ENCODE results near the gene ACTL9.

ACTL9 gene

GRCh38 chr19:8684001-8684902 is 14.3 kb downstream of the ACTL9 start:
- DNase-seq = no peak

DNA sequence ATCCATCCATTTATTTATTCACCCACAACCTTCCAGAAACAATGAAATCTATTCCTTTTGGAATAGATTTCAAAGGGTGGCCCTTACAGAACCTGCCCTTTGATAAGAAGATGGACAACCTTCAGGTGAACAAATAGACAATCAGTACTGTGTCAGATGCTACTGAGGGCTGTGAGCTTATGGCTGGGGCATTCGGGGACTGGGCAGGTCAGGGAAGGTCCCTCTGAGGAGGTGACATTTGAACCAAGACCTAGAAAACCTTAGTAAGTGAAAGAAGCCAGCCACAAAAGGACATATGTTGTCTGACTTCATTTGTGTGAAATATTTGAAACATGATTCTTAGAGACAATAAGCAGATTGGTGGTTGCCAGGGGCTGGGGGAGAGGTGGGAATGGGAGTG is 15.7 kb downstream of the ACTL9 start:
- DNase-seq = no peak

DNA sequence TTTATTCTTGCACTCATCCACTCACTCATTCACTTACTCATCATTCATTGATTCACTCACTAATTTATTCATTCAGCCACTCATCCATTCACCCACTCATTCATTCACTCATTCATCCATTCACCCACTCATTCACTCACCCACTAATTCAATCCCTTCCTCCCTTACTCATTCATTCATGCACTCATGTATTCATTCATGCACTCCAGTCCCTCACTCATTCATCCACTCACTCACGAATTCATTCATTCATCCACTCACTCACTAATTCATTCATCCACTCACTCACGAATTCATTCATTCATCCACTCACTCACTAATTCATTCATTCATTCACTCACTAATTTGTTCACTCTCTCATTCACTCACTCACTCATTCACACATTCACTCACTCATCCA is 16.1 kb downstream of the ACTL9 start:
- DNase-seq = no peak

DNA sequence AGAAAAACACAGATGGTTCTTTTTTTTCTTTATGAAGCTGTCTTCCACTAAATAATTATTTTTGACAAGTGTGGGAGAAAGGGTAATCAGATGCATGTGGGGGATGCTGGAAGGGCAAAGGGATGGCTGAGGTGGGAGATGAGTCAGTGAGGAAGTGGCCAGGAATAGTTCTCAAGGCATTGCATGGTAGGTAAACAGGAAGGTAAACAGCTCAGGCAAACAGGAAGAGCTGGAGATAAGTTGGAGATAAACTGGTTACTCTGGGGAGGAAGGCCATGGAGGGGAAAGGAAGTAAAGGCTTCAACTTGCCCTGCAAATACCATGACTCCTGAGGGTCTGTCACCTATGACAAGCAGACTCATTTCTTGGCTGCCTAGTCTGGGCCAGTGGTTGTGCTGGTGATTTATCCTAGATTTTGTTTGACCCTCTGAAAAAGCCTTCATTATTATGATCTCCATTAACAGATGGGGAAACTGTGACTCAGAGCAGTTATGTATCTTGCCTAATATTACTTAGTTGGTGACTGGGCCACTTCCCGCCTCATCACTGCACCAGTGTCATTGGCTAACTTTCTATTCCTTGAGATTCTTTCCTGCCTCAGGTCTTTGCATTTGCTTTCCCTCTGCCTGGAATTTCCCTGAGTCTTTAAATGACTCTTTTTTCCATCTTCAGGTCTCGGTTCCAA is 17.1 kb downstream of the ACTL9 start:
- DNase-seq = no peak

GRCh38 chr19:8680676-8681344 is 17.8 kb downstream of the ACTL9 start:
- DNase-seq = no peak

DNA sequence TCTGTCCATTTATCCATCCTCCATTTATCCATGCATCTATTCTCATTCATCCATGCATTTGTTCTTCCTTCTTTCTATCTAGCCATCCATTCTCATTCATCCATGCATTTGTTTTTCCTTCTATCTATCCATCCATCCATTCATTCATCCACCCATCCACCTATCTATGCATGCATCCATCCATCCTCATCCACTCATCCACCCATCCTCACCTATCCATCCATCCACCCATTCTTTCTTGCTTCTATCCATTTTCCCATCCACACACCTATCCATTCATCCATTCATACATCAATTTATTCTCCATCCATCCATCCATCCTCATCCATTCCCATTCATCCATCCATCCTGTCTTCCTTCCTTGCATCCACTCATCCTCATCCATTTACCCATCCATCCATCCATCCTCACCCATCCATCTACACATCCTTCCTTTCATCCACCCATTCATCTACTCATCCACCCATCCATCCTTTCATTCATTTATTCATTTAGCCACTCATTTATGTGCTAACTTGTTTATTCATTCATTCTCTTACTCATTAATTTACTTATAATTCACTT is 20.3 kb downstream of the ACTL9 start:
- DNase-seq = no peak

GRCh38 chr19:8675066-8675465 is 23.5 kb downstream of the ACTL9 start:
- no peak for DNase-seq

GRCh38 chr19:8673276-8673891 is 25.2 kb downstream of the ACTL9 start:
- no peak for DNase-seq

GRCh38 chr19:8666814-8667405 is 31.7 kb downstream of the ACTL9 start:
- no peak for DNase-seq

GRCh38 chr19:8665468-8666213 is 33.0 kb downstream of the ACTL9 start:
- DNase-seq = no peak

GRCh38 chr19:8664671-8665057 is 33.9 kb downstream of the ACTL9 start:
- no peak for DNase-seq

DNA sequence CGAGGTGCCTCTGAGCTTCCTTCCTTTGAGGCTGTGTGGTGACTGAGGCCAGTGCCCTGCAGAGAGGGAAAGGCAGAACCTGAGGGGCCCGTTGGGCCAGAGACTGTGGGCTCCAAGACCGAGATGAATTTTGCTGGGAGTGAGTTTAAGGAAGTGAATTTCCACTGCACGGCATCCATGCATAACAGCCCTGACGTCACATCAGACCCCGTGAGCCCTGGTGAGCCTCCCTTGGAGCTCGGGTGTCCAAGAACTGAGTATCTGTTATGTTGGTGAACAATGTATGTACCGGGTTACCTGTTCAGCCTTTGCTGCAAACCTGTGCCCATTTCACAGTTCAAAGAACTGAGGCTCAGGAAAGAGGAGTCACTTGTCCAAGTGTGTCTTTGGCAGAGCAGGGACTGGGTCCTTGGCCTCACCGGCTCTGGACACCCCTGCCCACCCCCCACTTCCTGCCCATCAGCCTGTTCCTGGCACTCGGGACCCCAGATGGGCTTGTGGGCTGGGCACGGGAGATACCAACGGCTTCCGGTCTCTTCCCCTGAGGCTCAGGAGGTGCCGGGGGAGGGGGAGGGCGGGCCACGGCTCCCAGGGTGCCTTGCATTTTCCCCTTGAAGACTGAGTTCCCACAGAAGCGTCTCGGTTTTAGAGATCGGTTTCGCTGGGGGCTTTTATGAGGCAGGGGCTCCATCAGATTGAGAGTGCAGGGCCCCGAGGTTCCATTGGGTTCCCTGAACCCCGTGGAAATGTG is 34.5 kb downstream of the ACTL9 start:
- DNase-seq = no peak

DNA sequence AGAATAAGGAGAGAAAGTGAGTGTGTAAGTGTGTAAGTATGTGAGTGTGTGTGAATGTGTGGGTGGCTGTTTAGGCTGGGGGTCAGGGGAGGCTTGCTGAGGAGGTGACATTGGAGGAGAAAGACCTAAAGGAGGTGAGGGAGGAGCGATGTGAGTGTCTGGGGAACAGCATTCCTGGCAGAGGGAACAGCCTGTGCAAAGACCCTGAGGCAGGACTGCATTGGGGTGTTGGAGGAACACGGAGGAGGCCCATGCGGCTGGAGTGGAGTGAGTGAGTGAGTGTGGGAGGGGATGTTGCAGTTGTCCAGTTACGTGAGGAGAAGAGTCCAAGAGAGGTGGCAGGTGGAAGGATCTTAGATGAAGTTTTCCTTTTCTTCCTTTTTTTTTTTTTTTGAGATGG is 36.3 kb downstream of the ACTL9 start:
- DNase-seq = no peak

- DNase-seq = no peak
Observed at GRCh38 chr19:8659905-8660304, 38.7 kb downstream of the ACTL9 start.

DNA sequence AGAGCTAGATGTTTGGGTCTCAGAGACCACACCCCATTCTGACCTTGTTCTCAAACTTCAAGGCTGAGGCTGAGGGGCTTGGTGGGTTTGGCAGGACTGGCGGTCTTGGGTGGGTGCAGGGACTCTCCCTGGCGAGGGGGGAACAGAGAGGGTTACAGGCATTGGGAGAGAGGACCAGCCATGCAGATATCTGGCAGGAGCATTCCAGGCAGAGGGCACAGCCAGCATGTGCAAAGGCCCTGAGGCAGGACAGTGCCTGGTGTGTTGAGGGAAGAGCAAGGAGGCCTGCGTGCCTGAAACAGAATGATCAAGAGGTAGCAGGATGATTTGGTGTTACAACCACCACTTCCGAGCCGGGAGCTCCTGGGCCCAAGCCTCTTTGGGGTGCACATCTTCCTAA is 40.7 kb downstream of the ACTL9 start:
- DNase-seq = no peak

- DNase-seq = no peak
Observed at GRCh38 chr19:8655340-8655709, 43.3 kb downstream of the ACTL9 start.

DNA sequence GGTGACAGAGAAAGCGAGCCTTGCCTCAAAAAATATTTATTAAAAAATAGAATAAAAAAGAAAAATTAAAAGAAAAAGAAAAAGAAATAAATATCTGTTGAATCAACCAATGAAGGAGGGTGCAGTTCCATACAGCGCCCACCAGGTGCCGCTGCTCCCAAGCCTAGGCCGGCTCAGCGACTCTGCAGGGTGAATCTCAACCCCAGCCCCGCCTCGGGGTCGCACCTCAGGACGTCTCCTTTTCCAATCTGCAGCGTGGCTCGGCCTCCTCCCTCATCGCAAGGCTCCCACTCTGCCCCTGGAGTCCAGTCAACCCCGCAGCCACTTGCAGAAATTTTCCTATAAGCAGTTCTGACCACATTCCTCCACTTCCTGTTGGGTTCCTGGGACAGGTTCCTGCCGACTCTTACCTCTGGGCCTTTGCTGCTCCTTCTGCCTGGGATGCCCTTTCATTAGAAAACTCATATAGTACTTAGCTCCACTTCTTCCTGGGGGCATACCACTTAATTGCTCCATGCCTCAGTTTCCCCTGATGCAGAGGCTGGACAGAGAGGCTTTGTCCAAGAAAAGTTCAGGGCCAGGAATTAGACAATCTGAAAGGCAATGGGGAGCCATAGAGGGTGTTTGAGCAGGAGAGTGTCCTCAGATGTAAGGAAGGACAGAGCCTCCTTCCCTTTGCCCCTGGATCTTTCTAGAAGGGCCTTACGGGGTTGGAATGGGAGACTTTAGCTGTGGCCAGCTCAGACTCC is 43.8 kb downstream of the ACTL9 start:
- peak; percentile 46 for DNase-seq

DNA sequence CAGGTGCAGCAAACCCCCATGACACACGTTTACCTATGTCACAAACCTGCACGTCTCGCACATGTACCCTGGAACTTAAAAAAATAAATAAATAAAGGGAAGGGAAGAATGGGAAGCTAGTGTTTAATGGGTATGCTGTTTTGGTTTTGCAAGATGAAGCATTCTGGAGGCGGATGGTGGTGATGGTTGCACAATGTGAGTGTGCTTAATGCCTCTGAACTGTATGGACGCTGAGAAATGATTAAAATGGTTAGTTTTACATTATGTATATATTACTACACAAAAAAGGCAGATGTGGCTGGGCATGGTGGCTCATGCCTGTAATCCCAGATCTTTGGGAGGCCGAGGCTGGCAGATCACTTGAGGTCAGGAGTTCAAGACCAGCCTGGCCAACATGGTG is 50.4 kb downstream of the ACTL9 start:
- no peak for DNase-seq

Data from kidney glomerular epithelial cell (primary cell).